PC-9 (cell line): Measurements from ENCODE around the gene PTPRT.

Experiments used
- EZH2 ChIP-seq: fragments of 200-600 bp; sonication (generic); IDR thresholded peaks from 2 replicates; pipeline ENCODE4 v1.8.0; 2017; ENCODE audit warnings: antibody characterized with exemption, low read depth
- TF ChIP-seq, protein P1 (sequence below): fragments of 200-600 bp; sonication (generic); conservative IDR thresholded peaks from 2 replicates; pipeline ENCODE4 v1.6.1; 2017; ENCODE audit warnings: mixed run types, antibody characterized with exemption, mild to moderate bottlenecking, moderate library complexity

DNA sequence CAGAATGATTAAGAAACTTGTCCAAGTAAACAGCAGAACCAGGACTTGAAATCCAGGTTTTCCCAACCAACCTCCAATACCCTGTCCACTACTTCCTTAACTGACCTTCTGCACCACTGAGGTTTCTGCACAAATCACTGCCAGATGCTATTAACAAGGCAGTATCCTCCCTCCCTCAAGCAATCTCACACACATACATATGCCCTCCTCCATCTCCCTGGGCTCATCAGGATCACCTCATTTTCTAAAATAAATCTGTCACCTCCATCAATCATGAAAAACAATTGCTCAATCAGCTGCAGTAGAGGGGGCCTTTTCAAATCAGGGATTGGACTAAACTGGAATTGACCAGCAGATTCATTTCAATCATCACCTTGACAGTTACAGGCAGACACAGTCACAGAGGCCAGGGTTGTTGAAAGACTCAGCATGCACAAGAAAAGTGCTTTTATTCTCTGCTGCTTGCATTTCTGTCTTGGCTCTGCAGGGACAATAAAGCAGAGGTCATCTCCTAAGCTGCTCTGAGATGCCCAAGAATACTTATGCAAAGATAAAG lies 539.4 kb downstream of the PTPRT start:
- TF ChIP-seq, protein P1, sequence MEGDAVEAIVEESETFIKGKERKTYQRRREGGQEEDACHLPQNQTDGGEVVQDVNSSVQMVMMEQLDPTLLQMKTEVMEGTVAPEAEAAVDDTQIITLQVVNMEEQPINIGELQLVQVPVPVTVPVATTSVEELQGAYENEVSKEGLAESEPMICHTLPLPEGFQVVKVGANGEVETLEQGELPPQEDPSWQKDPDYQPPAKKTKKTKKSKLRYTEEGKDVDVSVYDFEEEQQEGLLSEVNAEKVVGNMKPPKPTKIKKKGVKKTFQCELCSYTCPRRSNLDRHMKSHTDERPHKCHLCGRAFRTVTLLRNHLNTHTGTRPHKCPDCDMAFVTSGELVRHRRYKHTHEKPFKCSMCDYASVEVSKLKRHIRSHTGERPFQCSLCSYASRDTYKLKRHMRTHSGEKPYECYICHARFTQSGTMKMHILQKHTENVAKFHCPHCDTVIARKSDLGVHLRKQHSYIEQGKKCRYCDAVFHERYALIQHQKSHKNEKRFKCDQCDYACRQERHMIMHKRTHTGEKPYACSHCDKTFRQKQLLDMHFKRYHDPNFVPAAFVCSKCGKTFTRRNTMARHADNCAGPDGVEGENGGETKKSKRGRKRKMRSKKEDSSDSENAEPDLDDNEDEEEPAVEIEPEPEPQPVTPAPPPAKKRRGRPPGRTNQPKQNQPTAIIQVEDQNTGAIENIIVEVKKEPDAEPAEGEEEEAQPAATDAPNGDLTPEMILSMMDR: no peak
- no peak for TF ChIP-seq EZH2
